ENCODE data around the gene FSCN2.

DNA sequence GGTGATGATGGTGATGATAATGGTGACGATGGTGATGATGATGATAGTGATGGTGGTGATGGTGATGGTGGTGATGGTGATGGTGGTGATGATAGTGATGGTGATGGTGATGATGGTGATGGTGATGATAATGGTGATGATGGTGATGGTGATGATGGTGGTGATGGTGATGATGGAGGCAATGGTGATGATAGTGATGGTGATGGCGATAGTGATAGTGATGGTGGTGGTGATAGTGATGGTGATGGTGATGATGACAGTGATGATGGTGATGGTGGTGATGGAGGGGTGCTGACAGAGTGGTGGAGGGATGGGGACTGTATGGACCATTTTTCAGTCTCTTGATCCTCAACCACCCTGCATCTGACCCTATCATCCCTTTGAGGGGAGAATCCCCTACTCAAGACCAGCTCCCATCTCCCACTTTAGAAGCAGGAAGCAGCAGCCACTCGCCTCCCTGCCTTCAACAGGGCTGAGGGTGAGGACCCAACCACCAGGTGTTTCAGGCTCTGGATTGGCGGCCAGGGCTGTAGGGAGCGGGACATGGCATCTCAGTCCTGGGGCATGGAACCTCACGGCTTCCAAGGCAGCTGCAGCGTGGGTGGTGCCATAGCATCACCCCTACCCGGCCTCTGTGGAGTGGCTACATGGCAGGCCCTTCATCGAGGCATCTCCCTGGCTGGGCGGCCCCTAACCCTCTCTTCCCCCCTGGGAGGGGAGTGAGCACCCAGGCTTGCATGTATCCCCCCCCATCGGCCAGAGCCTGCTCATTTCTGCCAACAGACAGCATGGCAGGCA is 4.5 kb downstream of the FSCN2 start:
- TF ChIP-seq, protein P1, sequence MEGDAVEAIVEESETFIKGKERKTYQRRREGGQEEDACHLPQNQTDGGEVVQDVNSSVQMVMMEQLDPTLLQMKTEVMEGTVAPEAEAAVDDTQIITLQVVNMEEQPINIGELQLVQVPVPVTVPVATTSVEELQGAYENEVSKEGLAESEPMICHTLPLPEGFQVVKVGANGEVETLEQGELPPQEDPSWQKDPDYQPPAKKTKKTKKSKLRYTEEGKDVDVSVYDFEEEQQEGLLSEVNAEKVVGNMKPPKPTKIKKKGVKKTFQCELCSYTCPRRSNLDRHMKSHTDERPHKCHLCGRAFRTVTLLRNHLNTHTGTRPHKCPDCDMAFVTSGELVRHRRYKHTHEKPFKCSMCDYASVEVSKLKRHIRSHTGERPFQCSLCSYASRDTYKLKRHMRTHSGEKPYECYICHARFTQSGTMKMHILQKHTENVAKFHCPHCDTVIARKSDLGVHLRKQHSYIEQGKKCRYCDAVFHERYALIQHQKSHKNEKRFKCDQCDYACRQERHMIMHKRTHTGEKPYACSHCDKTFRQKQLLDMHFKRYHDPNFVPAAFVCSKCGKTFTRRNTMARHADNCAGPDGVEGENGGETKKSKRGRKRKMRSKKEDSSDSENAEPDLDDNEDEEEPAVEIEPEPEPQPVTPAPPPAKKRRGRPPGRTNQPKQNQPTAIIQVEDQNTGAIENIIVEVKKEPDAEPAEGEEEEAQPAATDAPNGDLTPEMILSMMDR (conservative IDR thresholded peaks at IDR 0.05; ENCODE audit: low read length), result no peak
- TF ChIP-seq EZH2phosphoT487 (IDR thresholded peaks at IDR 0.05; ENCODE audit: borderline replicate concordance), result no peak

All from Loucy (cell line).